Trophoblast cell (in vitro differentiated cells and primary cell): ENCODE data around the gene TLX3.
"Not testable (repeated sequence)": the region's sequence is repeated elsewhere in the genome, so short reads cannot be mapped to it uniquely, and the experiment has no call there.

Experiments used
- DNase-seq, 2 donors: peaks; one replicate each; pipeline ENCODE4 v3.0.0-alpha.2; 2016
- H2AFZ ChIP-seq: 2 replicates; pipeline ENCODE4 v1.6.1; 2013; ENCODE audit warnings: low read length, moderate library complexity, mild to moderate bottlenecking; ENCODE audit not compliant: insufficient read depth, poor library complexity
- H2AK5ac ChIP-seq: 2 replicates; pipeline ENCODE4 v1.6.1; 2013; ENCODE audit warnings: mild to moderate bottlenecking, low read length
- H2BK120ac ChIP-seq: 2 replicates; pipeline ENCODE4 v1.6.1; 2013; ENCODE audit warnings: low read length, mild to moderate bottlenecking, moderate library complexity; ENCODE audit not compliant: insufficient read depth, poor library complexity
- H2BK12ac ChIP-seq: 2 replicates; pipeline ENCODE4 v1.6.1; 2013; ENCODE audit warnings: mild to moderate bottlenecking, low read length, moderate library complexity
- H2BK5ac ChIP-seq: 2 replicates; pipeline ENCODE4 v1.6.1; 2013; ENCODE audit warnings: low read length, low read depth, moderate library complexity, mild to moderate bottlenecking; ENCODE audit not compliant: poor library complexity
- H3K14ac ChIP-seq: 2 replicates; pipeline ENCODE4 v1.6.1; 2013; ENCODE audit warnings: mild to moderate bottlenecking, low read length
- H3K18ac ChIP-seq: 2 replicates; pipeline ENCODE4 v1.6.1; 2013; ENCODE audit warnings: mild to moderate bottlenecking, low read length
- H3K23ac ChIP-seq: 2 replicates; pipeline ENCODE4 v1.6.1; 2013; ENCODE audit warnings: low read length
- H3K27ac ChIP-seq: 2 replicates; pipeline ENCODE4 v1.5.1; 2013; ENCODE audit warnings: low read depth, mild to moderate bottlenecking, inconsistent platforms, low read length, moderate library complexity
- H3K27me3 ChIP-seq: 2 replicates; pipeline ENCODE4 v1.6.1; 2013; ENCODE audit warnings: inconsistent platforms, mild to moderate bottlenecking, low read length, moderate library complexity; ENCODE audit not compliant: insufficient read depth
- H3K36me3 ChIP-seq, 2 experiments: 1 replicate in 1 of 2; 2 replicates in 1 of 2; pipeline ENCODE4 v1.6.1; 2013; ENCODE audit warnings: low read length in 2 of 2, mild to moderate bottlenecking in 2 of 2, moderate library complexity in 1 of 2; ENCODE audit not compliant: insufficient read depth in 2 of 2, control insufficient read depth in 1 of 2
- H3K4ac ChIP-seq: 2 replicates; pipeline ENCODE4 v1.6.1; 2013; ENCODE audit warnings: low read depth, mild to moderate bottlenecking, low read length, moderate library complexity
- H3K4me1 ChIP-seq, 2 experiments: 1 replicate in 1 of 2; 2 replicates in 1 of 2; pipeline ENCODE4 v1.6.1; 2013; ENCODE audit warnings: low read length in 2 of 2, mild to moderate bottlenecking in 2 of 2, moderate library complexity in 1 of 2; ENCODE audit not compliant: insufficient read depth in 2 of 2, control insufficient read depth in 1 of 2
- H3K4me2 ChIP-seq: 2 replicates; pipeline ENCODE4 v1.6.1; 2013; ENCODE audit warnings: inconsistent platforms, mild to moderate bottlenecking, low read length, moderate library complexity
- H3K4me3 ChIP-seq: 2 replicates; pipeline ENCODE4 v1.5.1; 2013; ENCODE audit warnings: mild to moderate bottlenecking, low read depth, low read length, inconsistent platforms
- H3K79me1 ChIP-seq: one replicate; pipeline ENCODE4 v1.6.1; 2013; ENCODE audit warnings: low read length
- H3K79me2 ChIP-seq: 2 replicates; pipeline ENCODE4 v1.6.1; 2013; ENCODE audit warnings: low read length, mild to moderate bottlenecking; ENCODE audit not compliant: control insufficient read depth, insufficient read depth, poor library complexity
- H3K9ac ChIP-seq: 2 replicates; pipeline ENCODE4 v1.6.1; 2013; ENCODE audit warnings: mild to moderate bottlenecking, low read length
- H3K9me3 ChIP-seq: 2 replicates; pipeline ENCODE4 v1.6.1; 2013; ENCODE audit warnings: low read depth, mild to moderate bottlenecking, control low read depth, inconsistent platforms, low read length; ENCODE audit not compliant: insufficient read depth
- H4K12ac ChIP-seq: 2 replicates; pipeline ENCODE4 v1.6.1; 2013; ENCODE audit warnings: low read depth, mild to moderate bottlenecking, low read length, moderate library complexity
- H4K8ac ChIP-seq: 2 replicates; pipeline ENCODE4 v1.6.1; 2013; ENCODE audit warnings: low read depth, mild to moderate bottlenecking, low read length, moderate library complexity
- H4K91ac ChIP-seq: one replicate; pipeline ENCODE4 v1.6.1; 2013; ENCODE audit warnings: low read depth, mild to moderate bottlenecking, low read length, moderate library complexity
- WGBS: extraction: QIAGEN DNeasy Blood & Tissue Kit; methylation state at CpG from one replicate; pipeline ENCODE4 v1.1.7; 2013; ENCODE audit warnings: missing lambda C conversion rate; ENCODE audit not compliant: insufficient read length, insufficient coverage; ENCODE audit errors: extremely low coverage; 5-methylcytosine and 5-hydroxymethylcytosine counted together

The TLX3 gene

GRCh38 chr5:171295801-171296200 is 13.2 kb upstream of the TLX3 start:
- no peak overlapping the region for H2BK5ac ChIP-seq
- H3K27me3 ChIP-seq: no peaks in the 10 kb centered on the region
- H3K23ac ChIP-seq: no peak overlapping the region
- no peak overlapping the region for H3K4me2 ChIP-seq
- peaks cover 9% of the 10 kb centered on the region in 2 experiments for H3K36me3 ChIP-seq
- H2BK120ac ChIP-seq: no peak overlapping the region
- H4K8ac ChIP-seq: no peak overlapping the region
- H3K14ac ChIP-seq: no peak overlapping the region
- H2AFZ ChIP-seq: no peak overlapping the region
- no peaks in the 10 kb centered on the region for H3K9me3 ChIP-seq
- no peak overlapping the region for H3K9ac ChIP-seq
- H3K27ac ChIP-seq: no peak overlapping the region
- peak; percentile 81 to 89 for DNase-seq
- peaks cover 3 to 11% of the 10 kb centered on the region in 2 experiments for H3K4me1 ChIP-seq
- no peak overlapping the region for H2BK12ac ChIP-seq
- H3K79me2 ChIP-seq: no peaks in the 10 kb centered on the region
- H3K79me1 ChIP-seq: no peaks in the 10 kb centered on the region
- H3K4me3 ChIP-seq: no peak overlapping the region
- H4K12ac ChIP-seq: no peak overlapping the region
- H3K18ac ChIP-seq: no peak overlapping the region
- H2AK5ac ChIP-seq: no peak overlapping the region
- no peak overlapping the region for H3K4ac ChIP-seq
- no peak overlapping the region for H4K91ac ChIP-seq
- WGBS: no CpG with 5 or more reads among the region's 5 CpGs

- H2AFZ ChIP-seq, H2BK12ac ChIP-seq, H3K18ac ChIP-seq, H3K4ac ChIP-seq, H2AK5ac ChIP-seq, H3K4me3 ChIP-seq, H3K9me3 ChIP-seq, H2BK120ac ChIP-seq, H3K4me1 ChIP-seq, H4K91ac ChIP-seq, H4K12ac ChIP-seq, H3K79me1 ChIP-seq, H3K14ac ChIP-seq, H2BK5ac ChIP-seq, H3K4me2 ChIP-seq, H3K9ac ChIP-seq, H3K27me3 ChIP-seq, H4K8ac ChIP-seq, H3K27ac ChIP-seq, H3K79me2 ChIP-seq, H3K23ac ChIP-seq: not testable (repeated sequence)
- no CpG with 5 or more reads among the region's 6 CpGs for WGBS
- DNase-seq: peak; percentile 52 to 74
- H3K36me3 ChIP-seq: peaks cover 9 to 12% of the 10 kb centered on the region in 2 experiments
Measured at GRCh38 chr5:171297941-171298340, 11.1 kb upstream of the TLX3 start.

GRCh38 chr5:171299228-171299627 is 9.8 kb upstream of the TLX3 start:
- no peak overlapping the region for H3K18ac ChIP-seq
- H3K9me3 ChIP-seq: no peaks in the 10 kb centered on the region
- no peak overlapping the region for H3K9ac ChIP-seq
- no peaks in the 10 kb centered on the region for H3K79me2 ChIP-seq
- no peak overlapping the region for H2BK12ac ChIP-seq
- no peak overlapping the region for H2AK5ac ChIP-seq
- H3K14ac ChIP-seq: no peak overlapping the region
- no peak overlapping the region for H2BK120ac ChIP-seq
- WGBS: no CpG with 5 or more reads among the region's 4 CpGs
- no peaks in the 10 kb centered on the region for H3K27me3 ChIP-seq
- no peak overlapping the region for H4K12ac ChIP-seq
- H3K36me3 ChIP-seq: peaks cover 4 to 8% of the 10 kb centered on the region in 2 experiments
- no peaks in the 10 kb centered on the region for H3K79me1 ChIP-seq
- no peak overlapping the region for H3K4me2 ChIP-seq
- no peak overlapping the region for H3K23ac ChIP-seq
- H3K4ac ChIP-seq: no peak overlapping the region
- no peak overlapping the region for H3K27ac ChIP-seq
- no peak overlapping the region for H2BK5ac ChIP-seq
- no peak overlapping the region for H4K91ac ChIP-seq
- no peak overlapping the region for H2AFZ ChIP-seq
- DNase-seq: no peak
- H3K4me3 ChIP-seq: no peak overlapping the region
- H3K4me1 ChIP-seq: peaks cover 3 to 4% of the 10 kb centered on the region in 2 experiments
- no peak overlapping the region for H4K8ac ChIP-seq

GRCh38 chr5:171299851-171300250 is 9.2 kb upstream of the TLX3 start:
- H4K91ac ChIP-seq: no peak overlapping the region
- H2BK12ac ChIP-seq: no peak overlapping the region
- no peak overlapping the region for H3K4ac ChIP-seq
- H3K9ac ChIP-seq: no peak overlapping the region
- H2AK5ac ChIP-seq: no peak overlapping the region
- H3K79me2 ChIP-seq: no peaks in the 10 kb centered on the region
- no peaks in the 10 kb centered on the region for H3K9me3 ChIP-seq
- peaks cover 3 to 7% of the 10 kb centered on the region in 2 experiments for H3K36me3 ChIP-seq
- H3K23ac ChIP-seq: no peak overlapping the region
- H2BK5ac ChIP-seq: no peak overlapping the region
- no peak overlapping the region for H2BK120ac ChIP-seq
- H3K14ac ChIP-seq: no peak overlapping the region
- peak; percentile 23 to 78 for DNase-seq
- peaks cover 3 to 4% of the 10 kb centered on the region in 2 experiments for H3K4me1 ChIP-seq
- no peak overlapping the region for H3K27ac ChIP-seq
- H3K79me1 ChIP-seq: no peaks in the 10 kb centered on the region
- H4K12ac ChIP-seq: no peak overlapping the region
- H3K18ac ChIP-seq: no peak overlapping the region
- peaks cover 4% of the 10 kb centered on the region for H3K27me3 ChIP-seq
- H3K4me2 ChIP-seq: no peak overlapping the region
- no peak overlapping the region for H2AFZ ChIP-seq
- H4K8ac ChIP-seq: no peak overlapping the region
- WGBS: no CpG with 5 or more reads among the region's 2 CpGs
- no peak overlapping the region for H3K4me3 ChIP-seq
